Naive B cell (primary cell): Measurements from ENCODE around the gene FAT2. TPM values are rescaled to one million over a fixed set of nuclear protein-coding genes. Genes with fewer than 3 reads are reported as not detected.

ENCODE experiments used
- ATAC-seq, 2 donors: fragments of 150-1000 bp; cut with Tn5 transposase; 2 replicates each; pipeline ENCODE4 v1.10.0; 2021; ENCODE audit warnings: low read depth in 2 of 2, mild to moderate bottlenecking in 2 of 2, moderate library complexity in 2 of 2
- DNase-seq: peaks from one replicate; pipeline ENCODE4 v3.0.0; 2022
- H3K27ac Mint-ChIP-seq, 6 donors: one replicate each; pipeline ENCODE4 v1.8.0; 2020 to 2022; ENCODE audit warnings: mild to moderate bottlenecking in 6 of 6, mixed read lengths in 6 of 6, moderate library complexity in 5 of 6, inconsistent platforms in 2 of 6
- H3K27me3 Mint-ChIP-seq, 3 donors: one replicate each; pipeline ENCODE4 v1.8.0; 2021 to 2022; ENCODE audit warnings: mixed read lengths in 3 of 3, mild to moderate bottlenecking in 1 of 3
- H3K36me3 Mint-ChIP-seq, 2 donors: one replicate each; pipeline ENCODE4 v1.8.0; 2020 to 2022; ENCODE audit warnings: mixed read lengths in 2 of 2, inconsistent platforms in 1 of 2, mild to moderate bottlenecking in 1 of 2
- H3K4me1 Mint-ChIP-seq, 3 donors: one replicate each; pipeline ENCODE4 v1.8.0; 2020 to 2022; ENCODE audit warnings: mixed read lengths in 3 of 3, inconsistent platforms in 1 of 3, mild to moderate bottlenecking in 1 of 3, moderate library complexity in 1 of 3
- H3K4me3 Mint-ChIP-seq, 8 donors: one replicate each; pipeline ENCODE4 v1.8.0; 2020 to 2022; ENCODE audit warnings: mild to moderate bottlenecking in 8 of 8, mixed read lengths in 8 of 8, moderate library complexity in 8 of 8, inconsistent platforms in 2 of 8
- H3K9me3 Mint-ChIP-seq, 7 donors: one replicate each; pipeline ENCODE4 v1.8.0; 2020 to 2022; ENCODE audit warnings: mixed read lengths in 7 of 7, mild to moderate bottlenecking in 5 of 7, inconsistent platforms in 2 of 7, moderate library complexity in 1 of 7
- polyA plus RNA-seq, 6 donors: library from polyadenylated mRNA; unstranded; fragments of 300-500 nt; fragmentation: Illumina TruSeq; gene quantifications; one replicate each; pipeline ENCODE4 v1.2.3, GENCODE V29; 2021; ENCODE audit warnings: low read depth in 6 of 6

Gene FAT2, protein sequence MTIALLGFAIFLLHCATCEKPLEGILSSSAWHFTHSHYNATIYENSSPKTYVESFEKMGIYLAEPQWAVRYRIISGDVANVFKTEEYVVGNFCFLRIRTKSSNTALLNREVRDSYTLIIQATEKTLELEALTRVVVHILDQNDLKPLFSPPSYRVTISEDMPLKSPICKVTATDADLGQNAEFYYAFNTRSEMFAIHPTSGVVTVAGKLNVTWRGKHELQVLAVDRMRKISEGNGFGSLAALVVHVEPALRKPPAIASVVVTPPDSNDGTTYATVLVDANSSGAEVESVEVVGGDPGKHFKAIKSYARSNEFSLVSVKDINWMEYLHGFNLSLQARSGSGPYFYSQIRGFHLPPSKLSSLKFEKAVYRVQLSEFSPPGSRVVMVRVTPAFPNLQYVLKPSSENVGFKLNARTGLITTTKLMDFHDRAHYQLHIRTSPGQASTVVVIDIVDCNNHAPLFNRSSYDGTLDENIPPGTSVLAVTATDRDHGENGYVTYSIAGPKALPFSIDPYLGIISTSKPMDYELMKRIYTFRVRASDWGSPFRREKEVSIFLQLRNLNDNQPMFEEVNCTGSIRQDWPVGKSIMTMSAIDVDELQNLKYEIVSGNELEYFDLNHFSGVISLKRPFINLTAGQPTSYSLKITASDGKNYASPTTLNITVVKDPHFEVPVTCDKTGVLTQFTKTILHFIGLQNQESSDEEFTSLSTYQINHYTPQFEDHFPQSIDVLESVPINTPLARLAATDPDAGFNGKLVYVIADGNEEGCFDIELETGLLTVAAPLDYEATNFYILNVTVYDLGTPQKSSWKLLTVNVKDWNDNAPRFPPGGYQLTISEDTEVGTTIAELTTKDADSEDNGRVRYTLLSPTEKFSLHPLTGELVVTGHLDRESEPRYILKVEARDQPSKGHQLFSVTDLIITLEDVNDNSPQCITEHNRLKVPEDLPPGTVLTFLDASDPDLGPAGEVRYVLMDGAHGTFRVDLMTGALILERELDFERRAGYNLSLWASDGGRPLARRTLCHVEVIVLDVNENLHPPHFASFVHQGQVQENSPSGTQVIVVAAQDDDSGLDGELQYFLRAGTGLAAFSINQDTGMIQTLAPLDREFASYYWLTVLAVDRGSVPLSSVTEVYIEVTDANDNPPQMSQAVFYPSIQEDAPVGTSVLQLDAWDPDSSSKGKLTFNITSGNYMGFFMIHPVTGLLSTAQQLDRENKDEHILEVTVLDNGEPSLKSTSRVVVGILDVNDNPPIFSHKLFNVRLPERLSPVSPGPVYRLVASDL (N-terminal part only)
- not detected for polyA plus RNA-seq

DNA sequence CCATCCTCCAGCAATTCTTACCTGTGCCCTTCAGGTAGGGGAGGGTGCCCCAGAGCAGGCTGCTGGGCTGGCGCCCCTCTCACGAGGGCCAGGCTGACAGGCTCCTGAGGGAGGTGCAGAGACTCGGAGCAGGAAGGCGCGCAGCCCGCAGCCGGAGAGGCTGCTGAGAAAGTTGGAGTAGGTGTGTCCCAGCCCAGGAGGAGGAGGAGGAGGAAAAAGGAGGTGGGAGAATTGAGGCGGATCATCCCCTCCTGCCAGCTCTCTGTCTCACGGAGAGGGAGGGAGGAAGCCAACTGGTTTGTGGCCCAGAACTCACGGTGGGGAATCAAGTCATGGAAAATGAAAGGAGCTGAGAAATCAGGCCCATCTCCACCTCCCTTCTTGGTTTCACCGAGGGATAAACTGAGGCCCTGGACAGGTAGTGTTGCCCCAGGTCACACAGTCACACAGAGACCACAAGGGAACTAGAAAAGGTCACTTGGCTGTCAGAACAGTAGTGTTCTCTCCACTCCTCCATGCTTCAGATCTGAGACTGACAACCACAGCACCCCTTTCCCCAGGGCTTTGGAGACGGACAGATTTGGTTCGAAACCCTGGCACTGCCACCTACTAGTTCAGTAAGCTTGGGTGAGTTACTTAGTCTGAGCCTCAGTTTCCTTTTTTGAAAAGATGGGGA is at the start of gene FAT2:
Gene FAT2 (minus strand): TSS at position 188 of the 676 bp plus-strand sequence. CDS start 22,400 bp downstream, outside the sequence.
- DNase-seq: no peak
- no peak for ATAC-seq
- Mint-ChIP-seq H3K4me3 (no peak within 1 kb of the TSS), H3K27ac (no peak within 1 kb of the TSS), H3K36me3 (no peaks in the 10 kb centered on the region), H3K4me1 (peaks cover 0 to 4% (median 0%) of the 10 kb centered on the region in 3 donors), H3K9me3 (no peaks in the 10 kb centered on the region), H3K27me3 (peaks cover 7 to 22% (median 10%) of the 10 kb centered on the region in 3 donors)

DNA sequence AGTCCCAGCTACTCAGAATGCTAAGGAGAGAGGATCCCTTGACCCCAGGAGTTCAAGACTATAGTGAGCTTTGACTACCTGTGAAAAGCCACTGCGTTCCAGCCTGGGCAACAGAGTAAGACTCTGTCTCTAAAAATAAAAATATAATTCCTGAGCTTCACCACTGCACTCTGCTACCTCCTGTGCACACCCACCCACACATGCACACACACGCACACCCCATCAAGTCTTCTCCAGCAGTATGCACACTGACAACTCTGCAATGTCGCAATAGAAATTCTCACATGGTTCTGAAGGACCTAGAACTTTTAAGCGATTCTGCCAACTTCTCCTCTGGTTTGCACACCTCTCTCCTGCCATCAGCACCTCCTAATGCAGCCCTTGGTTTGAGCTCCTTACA is 47.5 kb upstream of the FAT2 start:
- Mint-ChIP-seq H3K4me3 (no peak overlapping the region), H3K27me3 (peaks cover 11 to 38% (median 34%) of the 10 kb centered on the region in 3 donors), H3K4me1 (no peaks in the 10 kb centered on the region), H3K36me3 (no peaks in the 10 kb centered on the region), H3K27ac (peak overlapping the region in 1 of 6 donors; percentile 44), H3K9me3 (peaks cover 0 to 4% (median 0%) of the 10 kb centered on the region in 7 donors)
- DNase-seq (no peak), ATAC-seq (no peak)

DNA sequence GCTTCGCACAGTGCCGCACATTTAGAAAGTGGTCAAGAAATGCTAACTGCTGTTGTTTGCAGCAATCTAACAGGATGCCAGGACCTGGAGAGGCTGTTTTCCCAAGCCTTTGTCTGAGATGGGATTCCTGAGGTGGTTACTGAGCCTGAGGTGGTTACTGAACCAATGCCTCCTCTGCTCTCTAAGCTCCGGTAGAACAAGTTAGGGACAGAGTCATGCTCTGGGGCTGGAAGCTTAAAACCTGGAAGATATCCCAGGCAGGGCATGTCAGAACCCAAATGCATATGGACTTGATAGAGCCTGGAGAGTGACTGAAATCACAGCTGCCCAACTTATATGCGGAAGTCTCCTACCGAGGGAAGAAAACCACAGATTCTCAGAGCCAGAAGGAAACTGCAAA is 46.5 kb upstream of the FAT2 start:
- H3K27me3 Mint-ChIP-seq: peaks cover 15 to 42% (median 38%) of the 10 kb centered on the region in 3 donors
- peaks cover 0 to 2% (median 0%) of the 10 kb centered on the region in 7 donors for H3K9me3 Mint-ChIP-seq
- no peaks in the 10 kb centered on the region for H3K4me1 Mint-ChIP-seq
- ATAC-seq: no peak
- no peak for DNase-seq
- no peaks in the 10 kb centered on the region for H3K36me3 Mint-ChIP-seq
- no peak overlapping the region for H3K4me3 Mint-ChIP-seq
- no peak overlapping the region for H3K27ac Mint-ChIP-seq

DNA sequence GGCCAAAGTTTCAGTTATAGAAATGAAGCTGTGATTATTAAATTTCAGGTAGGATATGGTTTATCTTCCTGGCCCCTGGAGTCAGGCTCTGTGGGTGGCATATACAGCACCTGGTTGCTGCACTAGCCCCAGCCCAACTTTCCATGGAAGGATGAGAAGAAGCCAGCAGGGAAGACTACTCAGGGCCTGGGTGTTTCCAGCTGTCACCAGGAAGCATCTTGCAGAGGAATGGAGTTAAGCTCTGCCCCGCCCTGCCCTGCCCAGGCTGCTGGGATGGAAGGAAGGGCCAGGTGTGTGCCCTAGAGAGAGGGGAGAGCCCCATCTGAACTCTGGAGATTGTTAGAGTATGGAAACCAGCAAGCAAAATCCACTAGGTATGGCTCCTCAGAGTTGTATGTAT is 42.8 kb upstream of the FAT2 start:
- Mint-ChIP-seq H3K27me3 (peaks cover 10 to 50% (median 42%) of the 10 kb centered on the region in 3 donors), H3K4me1 (no peaks in the 10 kb centered on the region), H3K9me3 (peaks cover 0 to 2% (median 0%) of the 10 kb centered on the region in 7 donors), H3K36me3 (peaks cover 0 to 5% of the 10 kb centered on the region in 2 donors), H3K4me3 (no peak overlapping the region), H3K27ac (no peak overlapping the region)
- DNase-seq (no peak), ATAC-seq (no peak)

DNA sequence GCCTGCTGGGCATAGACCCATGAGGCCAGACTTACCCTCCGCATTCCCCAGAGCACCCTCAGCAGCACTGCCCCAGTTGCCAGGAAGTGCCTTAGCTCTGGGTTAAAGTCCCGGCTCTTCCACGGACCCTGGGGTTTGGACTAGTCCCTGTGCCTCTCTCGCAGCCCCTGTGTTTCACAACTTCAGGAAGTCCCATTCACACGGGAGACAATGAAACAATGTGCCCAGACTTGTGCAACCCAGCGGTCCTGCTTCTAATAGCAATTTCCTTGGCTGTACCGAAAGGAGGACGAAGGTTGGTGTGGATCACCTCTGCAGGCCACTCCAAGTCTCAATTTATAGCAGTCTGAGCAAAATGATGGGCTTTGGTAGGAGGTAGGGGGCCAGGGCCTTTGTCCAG is 41.8 kb upstream of the FAT2 start:
- no peak overlapping the region for H3K27ac Mint-ChIP-seq
- H3K4me3 Mint-ChIP-seq: no peak overlapping the region
- peaks cover 10 to 54% (median 37%) of the 10 kb centered on the region in 3 donors for H3K27me3 Mint-ChIP-seq
- ATAC-seq: no peak
- no peaks in the 10 kb centered on the region for H3K4me1 Mint-ChIP-seq
- DNase-seq: no peak
- peaks cover 0 to 2% (median 0%) of the 10 kb centered on the region in 7 donors for H3K9me3 Mint-ChIP-seq
- peaks cover 0 to 5% of the 10 kb centered on the region in 2 donors for H3K36me3 Mint-ChIP-seq

DNA sequence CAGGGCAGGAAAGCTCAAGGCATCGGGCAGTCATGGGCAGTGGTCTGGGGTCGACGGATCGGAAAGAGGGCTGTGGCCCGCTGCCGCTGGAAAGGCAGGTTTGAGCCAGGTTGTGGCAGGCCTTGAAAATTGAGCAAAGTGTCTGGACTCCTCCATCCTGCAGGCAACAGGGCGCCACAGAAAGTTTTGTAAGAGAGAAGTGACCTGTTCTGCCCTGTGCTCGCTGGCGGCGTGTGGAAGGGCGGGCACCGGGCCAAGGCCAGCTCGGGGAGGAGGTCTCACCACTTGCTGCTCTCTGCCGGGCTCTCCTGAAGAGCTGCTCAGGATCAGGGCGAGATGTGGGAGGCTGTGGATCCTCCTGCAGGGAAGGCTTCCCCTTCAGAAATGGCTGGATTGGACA is 41.4 kb upstream of the FAT2 start:
- no peak for DNase-seq
- H3K27me3 Mint-ChIP-seq: peaks cover 10 to 58% (median 37%) of the 10 kb centered on the region in 3 donors
- peaks cover 0 to 5% of the 10 kb centered on the region in 2 donors for H3K36me3 Mint-ChIP-seq
- H3K4me1 Mint-ChIP-seq: no peaks in the 10 kb centered on the region
- H3K27ac Mint-ChIP-seq: no peak overlapping the region
- H3K9me3 Mint-ChIP-seq: peaks cover 0 to 2% (median 0%) of the 10 kb centered on the region in 7 donors
- peak overlapping the region in 1 of 8 donors; percentile 22 for H3K4me3 Mint-ChIP-seq
- no peak for ATAC-seq

DNA sequence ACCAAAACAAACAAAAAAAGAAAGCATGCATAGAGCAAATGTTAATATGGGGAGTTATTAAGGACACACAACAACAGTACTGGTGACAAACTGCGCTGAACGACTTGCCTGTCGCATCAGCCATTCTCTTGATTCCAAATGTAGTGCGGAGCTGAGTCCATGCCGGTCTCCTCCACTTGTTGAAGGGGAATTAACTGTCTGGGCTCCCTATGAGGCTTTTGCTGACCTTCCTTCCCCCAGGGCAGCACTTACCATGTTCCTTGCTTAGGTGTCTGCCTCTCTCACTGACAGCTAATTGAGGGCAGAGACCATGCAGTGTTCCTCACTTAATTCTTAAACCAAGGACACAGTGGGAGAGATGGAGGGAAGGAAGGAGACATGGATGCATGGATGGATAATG is 40.8 kb upstream of the FAT2 start:
- Mint-ChIP-seq H3K9me3 (peaks cover 0 to 2% (median 0%) of the 10 kb centered on the region in 7 donors), H3K4me1 (no peaks in the 10 kb centered on the region), H3K27ac (no peak overlapping the region), H3K4me3 (peak overlapping the region in 1 of 8 donors; percentile 22), H3K27me3 (peaks cover 10 to 63% (median 37%) of the 10 kb centered on the region in 3 donors), H3K36me3 (peaks cover 0 to 5% of the 10 kb centered on the region in 2 donors)
- no peak for ATAC-seq
- DNase-seq: no peak

DNA sequence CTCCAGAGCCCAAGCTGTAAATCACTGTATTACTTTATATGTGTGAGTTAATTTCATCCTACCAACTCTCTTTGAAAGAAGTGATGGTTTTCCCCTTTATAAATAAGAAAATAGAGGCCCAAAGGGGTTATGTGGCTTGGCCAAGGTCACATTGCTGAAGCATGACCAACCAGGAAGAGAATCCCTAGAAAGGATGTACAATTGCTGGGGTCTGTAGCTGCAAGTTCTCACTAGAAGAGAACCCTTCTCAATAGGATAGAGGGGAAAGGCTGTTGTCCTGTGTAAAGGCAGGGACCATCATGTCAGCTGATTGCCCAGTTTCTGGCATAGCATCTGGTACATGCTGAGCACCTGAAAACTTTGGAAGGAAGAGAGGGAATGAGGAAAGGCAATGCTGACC is 39.0 kb upstream of the FAT2 start:
- Mint-ChIP-seq H3K4me3 (no peak overlapping the region), H3K9me3 (peaks cover 0 to 2% (median 0%) of the 10 kb centered on the region in 7 donors), H3K4me1 (no peaks in the 10 kb centered on the region), H3K27me3 (peaks cover 7 to 46% (median 22%) of the 10 kb centered on the region in 3 donors), H3K27ac (peak overlapping the region in 1 of 6 donors; percentile 10), H3K36me3 (peaks cover 0 to 5% of the 10 kb centered on the region in 2 donors)
- ATAC-seq: no peak
- no peak for DNase-seq

DNA sequence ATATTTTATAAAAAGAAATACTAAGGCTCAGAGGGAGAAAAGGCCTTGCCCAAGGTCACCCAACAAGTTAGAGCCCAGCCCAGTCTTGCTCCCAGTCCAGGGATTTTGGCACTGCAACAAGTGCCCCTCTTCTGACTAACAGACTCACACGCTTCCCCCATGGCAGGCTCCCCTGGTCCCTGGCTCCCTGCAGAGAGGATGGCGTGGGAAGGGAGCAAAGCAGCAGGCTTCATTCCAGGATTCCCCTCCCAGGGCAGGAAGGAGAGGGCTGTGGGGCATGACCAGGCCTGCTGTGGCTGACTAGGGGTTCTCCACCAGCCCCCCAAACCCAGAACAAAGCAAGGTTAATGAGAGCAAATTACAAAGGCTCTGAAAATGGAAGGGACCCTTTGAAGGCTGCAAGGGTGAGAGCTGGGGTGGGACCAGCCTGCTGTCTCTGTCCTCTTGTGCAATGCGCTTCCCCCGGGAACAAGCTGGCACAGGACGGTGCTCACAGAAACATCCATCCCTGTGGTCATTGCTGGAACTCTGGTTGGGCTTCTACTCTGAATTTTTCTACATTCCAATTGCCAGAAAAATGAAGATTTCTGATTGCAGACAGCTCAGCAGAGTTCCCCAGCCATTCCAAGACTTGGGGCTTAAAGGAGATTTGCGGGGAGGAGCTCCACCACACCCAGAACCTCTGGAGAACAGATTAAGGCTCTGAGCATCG is 37.1 kb upstream of the FAT2 start:
- DNase-seq (no peak), ATAC-seq (no peak)
- Mint-ChIP-seq H3K4me1 (no peaks in the 10 kb centered on the region), H3K4me3 (no peak overlapping the region), H3K9me3 (peaks cover 0 to 1% (median 0%) of the 10 kb centered on the region in 7 donors), H3K36me3 (peaks cover 0 to 5% of the 10 kb centered on the region in 2 donors), H3K27ac (no peak overlapping the region), H3K27me3 (peaks cover under 1 to 39% (median 24%) of the 10 kb centered on the region in 3 donors)

DNA sequence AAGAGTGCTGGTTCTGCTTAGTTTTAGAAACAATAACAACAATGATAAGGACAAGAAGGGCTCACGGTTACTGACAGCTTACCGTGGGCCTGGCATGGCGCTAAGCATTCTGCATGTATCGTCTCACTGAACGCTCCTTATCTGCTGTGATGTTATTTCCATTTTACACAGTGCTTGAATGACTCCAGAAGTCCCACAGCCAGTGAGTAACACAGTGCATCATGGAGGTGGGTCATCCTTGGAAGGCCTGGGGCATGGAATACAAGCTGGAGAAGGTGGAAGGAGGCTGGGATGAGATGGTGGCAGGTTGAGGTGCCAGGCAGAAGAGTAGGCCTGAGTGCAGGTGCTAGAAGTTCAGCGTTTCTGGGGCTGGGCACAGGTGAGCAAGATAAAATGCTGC is 36.5 kb upstream of the FAT2 start:
- no peak for DNase-seq
- H3K9me3 Mint-ChIP-seq: peaks cover 0 to 1% (median 0%) of the 10 kb centered on the region in 7 donors
- no peak overlapping the region for H3K27ac Mint-ChIP-seq
- no peak overlapping the region for H3K4me3 Mint-ChIP-seq
- H3K4me1 Mint-ChIP-seq: no peaks in the 10 kb centered on the region
- peaks cover 0 to 34% (median 26%) of the 10 kb centered on the region in 3 donors for H3K27me3 Mint-ChIP-seq
- no peak for ATAC-seq
- H3K36me3 Mint-ChIP-seq: peaks cover 0 to 5% of the 10 kb centered on the region in 2 donors

DNA sequence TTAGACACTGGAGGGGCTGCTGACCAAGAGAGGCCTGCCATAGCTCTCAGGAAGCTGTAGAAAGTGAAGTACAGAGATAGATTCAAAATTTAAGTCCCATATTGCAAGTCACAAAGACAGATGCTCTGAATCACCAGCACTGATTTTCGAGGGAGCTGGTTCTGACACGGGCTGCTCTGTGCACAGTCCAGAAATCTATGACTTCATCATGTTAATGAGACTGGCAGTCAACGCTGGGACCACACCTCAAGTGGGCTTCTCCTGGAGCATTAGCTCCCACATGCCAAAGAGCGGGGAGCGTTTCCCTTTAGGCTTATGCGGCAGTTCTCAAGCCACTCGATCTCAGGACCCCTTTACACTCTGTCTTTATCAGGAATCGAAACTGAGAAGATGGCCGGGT is 34.2 kb upstream of the FAT2 start:
- Mint-ChIP-seq H3K4me1 (no peaks in the 10 kb centered on the region), H3K36me3 (no peaks in the 10 kb centered on the region)

DNA sequence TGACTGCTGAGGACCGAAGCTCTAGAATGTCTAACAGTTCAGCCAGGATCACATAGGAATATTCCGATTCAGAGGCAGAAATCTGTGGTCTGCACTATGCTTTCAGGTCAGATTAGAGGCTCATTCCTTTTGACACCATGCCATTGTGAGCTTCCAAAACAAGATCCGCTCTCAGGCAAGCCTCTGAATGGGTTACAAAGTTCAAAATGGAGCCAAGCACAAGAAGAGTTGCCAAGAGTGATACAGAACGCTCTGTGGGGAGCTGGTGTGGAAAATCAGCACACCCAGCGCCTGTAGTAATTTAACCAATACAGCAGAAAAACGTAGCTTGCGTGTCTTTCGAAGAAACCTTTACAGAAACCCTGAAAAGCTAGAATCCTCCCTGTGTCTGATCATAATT is 33.3 kb upstream of the FAT2 start:
- H3K9me3 Mint-ChIP-seq: no peaks in the 10 kb centered on the region
- no peak for ATAC-seq
- no peaks in the 10 kb centered on the region for H3K4me1 Mint-ChIP-seq
- H3K27ac Mint-ChIP-seq: no peak overlapping the region
- peak overlapping the region in 1 of 8 donors; percentile 41 for H3K4me3 Mint-ChIP-seq
- DNase-seq: no peak
- H3K27me3 Mint-ChIP-seq: peaks cover 21 to 35% (median 26%) of the 10 kb centered on the region in 3 donors
- H3K36me3 Mint-ChIP-seq: no peaks in the 10 kb centered on the region

More for the DNA sequence above, 34.2 kb upstream of the FAT2 start:
- DNase-seq (no peak), ATAC-seq (no peak)
- Mint-ChIP-seq H3K27me3 (peaks cover 18 to 43% (median 30%) of the 10 kb centered on the region in 3 donors), H3K9me3 (no peaks in the 10 kb centered on the region), H3K27ac (no peak overlapping the region), H3K4me3 (no peak overlapping the region)
